PFSK-1 (cell line): ENCODE results near the gene NKAIN2.

Experiments used
- POLR2AphosphoS5 ChIP-seq: IDR thresholded peaks from 2 replicates; pipeline ENCODE4 v1.6.1; 2012; ENCODE audit warnings: low read depth, mild to moderate bottlenecking, control low read depth, low read length, moderate library complexity
- SIN3A ChIP-seq: IDR thresholded peaks from 2 replicates; pipeline ENCODE4 v1.6.1; 2012; ENCODE audit warnings: mild to moderate bottlenecking, low read length, moderate library complexity, borderline replicate concordance; ENCODE audit not compliant: insufficient read depth

- no peak for TF ChIP-seq SIN3A
- no peak for TF ChIP-seq POLR2AphosphoS5
Measured at GRCh38 chr6:124496334-124496733, 692.7 kb downstream of the NKAIN2 start.
